ENCODE measurements around the gene PTH2. TPM values are rescaled to one million over a fixed set of nuclear protein-coding genes. Genes with fewer than 3 reads are reported as not detected.

Gene PTH2
- total and polyA plus RNA-seq, 7 donors: not detected

DNA sequence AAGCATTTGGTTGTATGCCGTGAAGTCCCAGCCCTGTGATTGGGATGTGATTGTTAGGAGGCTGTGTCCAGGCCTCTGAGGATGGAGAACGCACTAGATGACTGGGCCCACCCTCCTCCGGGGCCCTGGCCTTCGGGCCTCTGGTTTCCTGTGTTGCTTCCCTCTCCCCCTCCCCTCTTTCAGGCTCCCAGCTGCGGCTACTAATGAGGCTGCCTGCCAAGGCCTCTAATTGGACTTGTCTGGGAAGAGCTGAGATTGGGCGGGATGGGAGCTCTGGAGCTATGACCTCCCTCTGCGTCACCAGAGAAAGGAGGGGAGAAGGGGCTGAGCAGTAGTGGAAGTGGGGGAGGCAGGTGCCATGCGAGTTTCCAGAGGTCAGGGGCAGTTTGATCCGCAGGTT is 9.9 kb downstream of the PTH2 start:
- no peaks in the 10 kb centered on the region for H3K9me3 ChIP-seq
- no peak overlapping the region for H3K27ac ChIP-seq
- no peak for DNase-seq
- H3K36me3 ChIP-seq: no peaks in the 10 kb centered on the region
- WGBS, 2 donors: 69 to 78% methylated on average over 9 of the region's 9 CpGs
- H3K4me3 ChIP-seq: no peak overlapping the region
- peaks cover 0 to 42% (median 28%) of the 10 kb centered on the region in 3 donors for H3K27me3 ChIP-seq
- intact Hi-C loops (cut with DNase I): no loop called here
- no peak for TF ChIP-seq POLR2AphosphoS5 (IDR thresholded peaks at IDR 0.05)
- TF ChIP-seq POLR2A (IDR thresholded peaks at IDR 0.05): no peak
- TF ChIP-seq EP300 (IDR thresholded peaks at IDR 0.05): no peak
- TF ChIP-seq, protein P1, sequence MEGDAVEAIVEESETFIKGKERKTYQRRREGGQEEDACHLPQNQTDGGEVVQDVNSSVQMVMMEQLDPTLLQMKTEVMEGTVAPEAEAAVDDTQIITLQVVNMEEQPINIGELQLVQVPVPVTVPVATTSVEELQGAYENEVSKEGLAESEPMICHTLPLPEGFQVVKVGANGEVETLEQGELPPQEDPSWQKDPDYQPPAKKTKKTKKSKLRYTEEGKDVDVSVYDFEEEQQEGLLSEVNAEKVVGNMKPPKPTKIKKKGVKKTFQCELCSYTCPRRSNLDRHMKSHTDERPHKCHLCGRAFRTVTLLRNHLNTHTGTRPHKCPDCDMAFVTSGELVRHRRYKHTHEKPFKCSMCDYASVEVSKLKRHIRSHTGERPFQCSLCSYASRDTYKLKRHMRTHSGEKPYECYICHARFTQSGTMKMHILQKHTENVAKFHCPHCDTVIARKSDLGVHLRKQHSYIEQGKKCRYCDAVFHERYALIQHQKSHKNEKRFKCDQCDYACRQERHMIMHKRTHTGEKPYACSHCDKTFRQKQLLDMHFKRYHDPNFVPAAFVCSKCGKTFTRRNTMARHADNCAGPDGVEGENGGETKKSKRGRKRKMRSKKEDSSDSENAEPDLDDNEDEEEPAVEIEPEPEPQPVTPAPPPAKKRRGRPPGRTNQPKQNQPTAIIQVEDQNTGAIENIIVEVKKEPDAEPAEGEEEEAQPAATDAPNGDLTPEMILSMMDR (IDR thresholded peaks at IDR 0.05): no peak
- no peaks in the 10 kb centered on the region for H3K4me1 ChIP-seq

DNA sequence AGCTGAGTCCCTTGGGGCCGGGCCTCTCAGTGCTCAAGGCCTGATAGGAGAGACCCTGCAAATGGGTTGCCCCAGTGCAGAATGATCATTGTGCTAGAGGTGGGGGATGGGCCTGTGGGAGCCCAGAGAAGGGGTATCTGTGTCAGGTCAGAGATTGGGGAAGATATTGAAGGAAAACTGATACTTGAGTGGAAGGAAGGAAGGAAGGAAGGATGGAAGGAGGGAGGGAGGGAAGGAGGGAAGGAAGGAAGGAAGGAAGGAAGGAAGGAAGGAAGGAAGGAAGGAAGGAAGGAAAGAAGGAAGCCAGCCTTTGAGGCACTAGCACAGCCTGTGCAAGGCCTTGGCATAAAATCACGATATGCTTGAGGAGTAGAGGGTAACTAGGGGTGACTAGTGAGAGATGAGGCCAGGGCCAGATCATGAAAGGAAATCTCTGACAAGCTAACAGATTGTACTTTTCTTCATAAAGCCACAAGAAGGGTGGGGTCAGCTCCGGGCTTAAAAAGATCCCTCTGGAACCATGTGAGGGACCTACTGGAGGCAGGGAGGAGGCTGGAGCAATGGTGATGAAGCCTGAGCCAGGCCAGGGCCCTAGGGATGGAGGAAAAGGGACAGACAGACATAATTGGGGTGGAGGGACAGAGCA is 11.4 kb downstream of the PTH2 start:
- Histone ChIP-seq H3K4me3 (no peak overlapping the region), H3K27ac (no peak overlapping the region), H3K27me3 (peaks cover 0 to 27% (median 14%) of the 10 kb centered on the region in 3 donors), H3K9me3 (no peaks in the 10 kb centered on the region), H3K36me3 (no peaks in the 10 kb centered on the region), H3K4me1 (no peaks in the 10 kb centered on the region)
- intact Hi-C loops (cut with DNase I): no loop called here
- TF ChIP-seq POLR2A (IDR thresholded peaks at IDR 0.05) (no peak), POLR2AphosphoS5 (IDR thresholded peaks at IDR 0.05) (no peak), EP300 (IDR thresholded peaks at IDR 0.05) (no peak)
- TF ChIP-seq, protein P1 (IDR thresholded peaks at IDR 0.05): no peak
- no peak for DNase-seq
- WGBS, 2 donors: 77 to 83% methylated on average over 3 of the region's 3 CpGs

DNA sequence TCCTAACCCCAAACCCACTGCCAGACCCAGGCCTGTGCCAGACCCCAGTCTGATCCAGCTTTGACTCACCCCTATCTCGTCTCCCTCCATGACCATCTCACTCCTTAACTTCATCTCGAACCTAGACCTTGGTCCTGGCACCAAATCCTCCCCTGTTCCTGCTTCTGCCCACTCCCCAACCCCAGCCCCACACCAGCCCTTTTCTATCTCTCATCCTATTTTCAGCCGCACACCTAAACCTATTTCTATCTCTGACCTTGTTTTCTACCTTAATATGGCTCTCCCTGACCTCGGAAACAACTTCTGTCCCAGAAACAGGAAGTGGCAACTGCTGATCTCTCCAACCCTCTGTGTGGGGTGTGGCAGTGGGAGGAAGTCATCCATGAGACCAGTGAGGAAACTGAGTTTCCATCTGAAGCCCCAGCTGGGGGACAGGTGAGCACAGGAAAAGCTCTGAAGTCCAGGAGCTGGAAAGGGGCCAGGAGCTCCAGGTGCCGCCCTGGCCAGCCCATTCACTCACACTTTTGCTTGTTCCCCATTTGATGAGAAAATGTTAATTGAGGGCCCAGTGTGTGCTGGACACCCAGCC is 13.7 kb downstream of the PTH2 start:
- Histone ChIP-seq H3K36me3 (no peaks in the 10 kb centered on the region), H3K4me1 (no peaks in the 10 kb centered on the region), H3K4me3 (no peak overlapping the region), H3K9me3 (no peaks in the 10 kb centered on the region), H3K27me3 (peaks cover 0 to 13% (median 0%) of the 10 kb centered on the region in 3 donors), H3K27ac (no peak overlapping the region)
- TF ChIP-seq POLR2A (IDR thresholded peaks at IDR 0.05): no peak
- 60 to 66% methylated on average over 5 of the region's 5 CpGs for WGBS, 2 donors
- intact Hi-C loops (cut with DNase I): no loop called here
- DNase-seq: no peak

DNA sequence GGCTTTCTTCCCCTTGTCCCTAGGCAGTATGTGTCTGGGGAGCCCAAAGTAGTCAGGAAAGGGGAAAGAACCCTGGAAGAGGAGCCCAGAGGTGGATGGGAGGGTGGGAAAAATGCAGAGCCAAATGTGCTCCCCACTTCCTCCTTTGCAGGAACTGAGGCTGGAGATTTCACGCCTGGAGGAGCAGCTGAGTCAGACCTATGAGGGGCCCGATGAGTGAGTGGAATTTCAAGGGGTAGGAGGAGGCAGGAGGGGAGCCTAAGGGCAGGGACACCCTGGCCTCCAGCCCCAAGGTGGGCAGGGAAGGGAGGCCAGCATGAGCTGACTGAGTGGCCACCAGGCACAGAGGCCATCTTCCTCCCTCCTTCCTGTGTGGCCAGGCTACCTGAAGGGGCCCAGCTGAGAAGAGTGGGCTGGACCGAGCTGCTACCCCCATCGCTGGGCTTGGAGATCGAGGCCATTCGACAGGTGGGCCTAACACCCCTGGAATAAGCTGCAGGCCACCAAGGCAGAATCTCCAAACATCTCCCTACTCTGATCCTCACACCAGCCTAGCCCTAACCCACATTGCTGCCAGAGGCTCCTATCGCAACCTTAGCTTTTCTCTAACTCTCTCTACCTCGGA is 14.3 kb downstream of the PTH2 start:
- 84 to 90% methylated on average over 8 of the region's 8 CpGs for WGBS, 2 donors
- TF ChIP-seq POLR2AphosphoS5 (IDR thresholded peaks at IDR 0.05) (no peak), EP300 (IDR thresholded peaks at IDR 0.05) (no peak), POLR2A (IDR thresholded peaks at IDR 0.05) (no peak)
- TF ChIP-seq, protein P1 (IDR thresholded peaks at IDR 0.05): no peak
- Histone ChIP-seq H3K4me1 (no peaks in the 10 kb centered on the region), H3K27me3 (peaks cover 0 to 11% (median 0%) of the 10 kb centered on the region in 3 donors), H3K36me3 (no peaks in the 10 kb centered on the region), H3K27ac (no peak overlapping the region), H3K9me3 (no peaks in the 10 kb centered on the region), H3K4me3 (no peak overlapping the region)
- DNase-seq: no peak
- intact Hi-C loops (cut with DNase I): no loop called here

DNA sequence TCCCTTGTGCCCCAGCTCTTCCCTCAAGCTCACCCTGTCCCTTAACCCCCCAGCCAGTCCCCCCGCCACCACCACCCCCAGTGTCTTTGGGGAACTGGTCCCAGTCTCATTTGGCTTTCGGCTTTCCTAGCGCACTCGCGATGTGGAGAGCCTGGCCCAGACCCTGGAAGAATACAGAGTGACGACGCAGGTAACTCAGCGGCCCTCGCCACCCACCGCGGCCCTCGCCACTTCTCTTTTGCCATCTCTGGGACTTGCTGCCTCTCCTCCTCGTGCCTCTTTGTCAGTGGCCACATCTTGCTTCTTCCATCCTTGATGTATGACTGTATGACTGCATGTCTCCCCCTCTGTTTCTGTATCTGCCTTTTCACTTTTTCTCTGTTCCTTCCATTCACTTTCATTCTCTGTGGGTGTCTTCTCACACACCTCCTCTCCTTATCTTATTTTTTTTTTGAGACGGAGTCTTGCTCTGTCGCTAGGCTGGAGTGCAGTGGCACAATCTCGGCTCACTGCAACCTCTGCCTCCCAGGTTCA is 15.7 kb downstream of the PTH2 start:
- no peaks in the 10 kb centered on the region for H3K9me3 ChIP-seq
- H3K4me3 ChIP-seq: no peak overlapping the region
- TF ChIP-seq POLR2A (IDR thresholded peaks at IDR 0.05) (no peak), EP300 (IDR thresholded peaks at IDR 0.05) (no peak), POLR2AphosphoS5 (IDR thresholded peaks at IDR 0.05) (no peak)
- TF ChIP-seq, protein P1 (IDR thresholded peaks at IDR 0.05): no peak
- intact Hi-C loops (cut with DNase I): no loop called here
- H3K4me1 ChIP-seq: no peaks in the 10 kb centered on the region
- H3K27me3 ChIP-seq: peaks cover 0 to 7% (median 0%) of the 10 kb centered on the region in 3 donors
- DNase-seq: no peak
- WGBS, 2 donors: 90% methylated on average over 16 of the region's 16 CpGs
- H3K27ac ChIP-seq: no peak overlapping the region
- no peaks in the 10 kb centered on the region for H3K36me3 ChIP-seq

Measured in sigmoid colon (tissue), 7 donors.